OCI-LY3 (cell line): ENCODE results near the gene DCTN1.
A peak's percentile ranks its signal among the peaks of the same experiment; 100 is the strongest.

ENCODE experiments used
- H2AFZ ChIP-seq: fragments of 200-600, 300-600 bp; shearing (Covaris generic); 2 replicates; pipeline ENCODE4 v1.6.0; 2014; ENCODE audit warnings: antibody characterized with exemption, low read depth, low read length
- H3K27ac ChIP-seq: fragments of 200-600, 300-600 bp; sonication (generic); 2 replicates; pipeline ENCODE4 v1.5.1; 2014; ENCODE audit warnings: mild to moderate bottlenecking, low read length, moderate library complexity, mixed read lengths
- H3K27me3 ChIP-seq: fragments of 200-600, 300-600 bp; sonication (generic); 2 replicates; pipeline ENCODE4 v1.6.1; 2014; ENCODE audit warnings: low read depth, low read length, mixed read lengths
- H3K36me3 ChIP-seq: fragments of 200-600, 300-600 bp; sonication (generic); replicated peaks from 2 replicates; pipeline ENCODE3; 2014; ENCODE audit warnings: low read depth, low read length, mixed read lengths
- H3K4me1 ChIP-seq: fragments of 300-600, 200-600 bp; sonication (generic); 2 replicates; pipeline ENCODE4 v1.6.1; 2014; ENCODE audit warnings: low read length, mixed read lengths
- H3K4me2 ChIP-seq: fragments of 200-600, 300-600 bp; sonication (generic); 2 replicates; pipeline ENCODE4 v1.6.1; 2014; ENCODE audit warnings: low read length, mixed read lengths
- H3K4me3 ChIP-seq: fragments of 300-600, 200-600 bp; sonication (generic); 2 replicates; pipeline ENCODE4 v1.5.1; 2014; ENCODE audit warnings: antibody characterized with exemption, mild to moderate bottlenecking, low read length, moderate library complexity
- H3K79me2 ChIP-seq: fragments of 300-600, 200-600 bp; shearing (Covaris generic); 2 replicates; pipeline ENCODE4 v1.6.1; 2014; ENCODE audit warnings: mild to moderate bottlenecking, low read length, mixed read lengths
- H3K9ac ChIP-seq: fragments of 300-600, 200-600 bp; shearing (Covaris generic); 2 replicates; pipeline ENCODE4 v1.6.0; 2014; ENCODE audit warnings: mild to moderate bottlenecking, low read length, moderate library complexity
- H3K9me3 ChIP-seq: fragments of 200-600, 300-600 bp; shearing (Covaris generic); 2 replicates; pipeline ENCODE4 v1.6.1; 2014; ENCODE audit warnings: low read length, mixed read lengths; ENCODE audit not compliant: insufficient read depth
- H4K20me1 ChIP-seq: fragments of 200-600, 300-600 bp; sonication (generic); 2 replicates; pipeline ENCODE4 v1.6.1; 2016; ENCODE audit warnings: low read length, mixed read lengths; ENCODE audit not compliant: insufficient read depth
- EZH2phosphoT487 ChIP-seq: fragments of 200-600 bp; shearing (Covaris generic); IDR thresholded peaks from 2 replicates; pipeline ENCODE4 v1.6.1; 2018; ENCODE audit warnings: antibody characterized with exemption, mixed run types, low read depth
- TF ChIP-seq, protein P1 (sequence below): fragments of 200-600, 300-600 bp; sonication (generic); IDR thresholded peaks from 2 replicates; pipeline ENCODE4 v1.5.1; 2014; ENCODE audit warnings: antibody characterized with exemption, low read length, low read depth

The DCTN1 gene

DNA sequence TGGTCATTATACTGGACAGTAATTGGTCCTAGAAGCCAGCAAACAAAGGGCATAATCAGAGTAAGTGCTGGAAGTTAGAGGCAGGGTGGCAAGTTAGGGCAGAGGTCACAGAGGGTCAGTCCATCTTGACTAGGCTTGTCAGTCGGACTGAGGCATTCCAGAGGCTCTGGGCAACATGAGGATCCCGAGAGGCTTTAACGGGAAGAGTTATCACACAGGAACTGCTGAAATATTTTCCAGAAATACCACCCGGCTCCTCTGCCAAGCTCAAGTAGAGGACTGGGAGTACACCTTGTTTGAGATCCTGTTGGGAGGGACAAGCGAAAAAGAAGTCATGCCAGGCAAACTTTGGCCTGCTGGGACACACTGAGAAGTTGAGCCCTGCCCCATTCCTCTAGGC, 27.6 kb upstream of the DCTN1 start:
- Histone ChIP-seq H3K9ac (no peak overlapping the region), H2AFZ (no peak overlapping the region), H4K20me1 (no peaks in the 10 kb centered on the region), H3K27me3 (peaks cover 11% of the 10 kb centered on the region; the same call in 1 of the 2 replicates), H3K4me2 (no peak overlapping the region), H3K79me2 (no peaks in the 10 kb centered on the region), H3K27ac (no peak overlapping the region), H3K36me3 (no peaks in the 10 kb centered on the region), H3K9me3 (no peaks in the 10 kb centered on the region), H3K4me3 (no peak overlapping the region), H3K4me1 (peaks cover 8% of the 10 kb centered on the region)
- TF ChIP-seq EZH2phosphoT487, result no peak
- TF ChIP-seq, protein P1, sequence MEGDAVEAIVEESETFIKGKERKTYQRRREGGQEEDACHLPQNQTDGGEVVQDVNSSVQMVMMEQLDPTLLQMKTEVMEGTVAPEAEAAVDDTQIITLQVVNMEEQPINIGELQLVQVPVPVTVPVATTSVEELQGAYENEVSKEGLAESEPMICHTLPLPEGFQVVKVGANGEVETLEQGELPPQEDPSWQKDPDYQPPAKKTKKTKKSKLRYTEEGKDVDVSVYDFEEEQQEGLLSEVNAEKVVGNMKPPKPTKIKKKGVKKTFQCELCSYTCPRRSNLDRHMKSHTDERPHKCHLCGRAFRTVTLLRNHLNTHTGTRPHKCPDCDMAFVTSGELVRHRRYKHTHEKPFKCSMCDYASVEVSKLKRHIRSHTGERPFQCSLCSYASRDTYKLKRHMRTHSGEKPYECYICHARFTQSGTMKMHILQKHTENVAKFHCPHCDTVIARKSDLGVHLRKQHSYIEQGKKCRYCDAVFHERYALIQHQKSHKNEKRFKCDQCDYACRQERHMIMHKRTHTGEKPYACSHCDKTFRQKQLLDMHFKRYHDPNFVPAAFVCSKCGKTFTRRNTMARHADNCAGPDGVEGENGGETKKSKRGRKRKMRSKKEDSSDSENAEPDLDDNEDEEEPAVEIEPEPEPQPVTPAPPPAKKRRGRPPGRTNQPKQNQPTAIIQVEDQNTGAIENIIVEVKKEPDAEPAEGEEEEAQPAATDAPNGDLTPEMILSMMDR, result no peak

DNA sequence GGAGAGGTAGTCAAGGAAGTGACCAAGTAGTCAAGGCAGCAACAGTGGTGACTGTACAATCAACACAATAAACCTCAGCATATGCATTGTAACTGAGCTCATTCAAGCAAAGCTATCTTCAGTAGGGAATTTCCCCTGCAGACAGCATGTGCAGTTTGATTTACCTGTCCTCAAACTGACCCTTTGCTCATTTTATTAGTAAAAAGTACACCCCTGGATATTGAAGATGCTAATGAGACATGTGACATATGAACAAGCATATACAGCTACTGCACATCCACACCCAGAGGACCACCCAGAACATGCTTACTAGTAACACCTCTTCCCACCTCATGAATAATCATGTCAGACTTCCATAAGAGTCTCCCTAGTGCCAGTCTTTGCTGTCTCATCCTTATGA, 25.9 kb upstream of the DCTN1 start:
- Histone ChIP-seq H3K27me3 (peaks cover 11% of the 10 kb centered on the region; the same call in 1 of the 2 replicates), H4K20me1 (no peaks in the 10 kb centered on the region), H3K4me2 (no peak overlapping the region), H3K4me1 (peaks cover 8% of the 10 kb centered on the region), H3K9ac (no peak overlapping the region), H3K36me3 (no peaks in the 10 kb centered on the region), H3K4me3 (no peak overlapping the region), H3K27ac (no peak overlapping the region), H3K79me2 (no peaks in the 10 kb centered on the region), H2AFZ (no peak overlapping the region), H3K9me3 (no peaks in the 10 kb centered on the region)
- no peak for TF ChIP-seq EZH2phosphoT487
- TF ChIP-seq, protein P1, result no peak

DNA sequence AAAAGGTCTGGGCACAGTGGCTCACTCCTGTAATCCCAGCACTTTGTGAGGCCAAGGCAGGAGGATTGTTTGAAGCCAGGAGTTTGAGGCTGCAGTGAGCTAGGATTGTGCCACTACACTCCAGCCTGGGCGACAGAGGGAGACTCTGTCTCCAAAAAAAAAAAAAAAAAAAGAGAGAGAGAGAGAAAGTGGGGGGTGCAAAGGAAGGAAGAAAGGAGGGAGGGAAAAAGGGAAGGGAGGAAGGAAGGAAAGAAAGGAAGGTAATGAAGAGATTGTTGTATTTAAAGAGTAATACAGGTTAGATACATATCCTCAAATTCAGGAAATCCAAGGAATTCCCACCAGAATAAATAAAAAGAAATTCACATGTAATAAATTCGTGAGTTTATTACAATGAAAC, 21.8 kb upstream of the DCTN1 start:
- TF ChIP-seq, protein P1, result no peak
- TF ChIP-seq EZH2phosphoT487, result no peak
- H3K4me2 ChIP-seq, result no peak overlapping the region

DNA sequence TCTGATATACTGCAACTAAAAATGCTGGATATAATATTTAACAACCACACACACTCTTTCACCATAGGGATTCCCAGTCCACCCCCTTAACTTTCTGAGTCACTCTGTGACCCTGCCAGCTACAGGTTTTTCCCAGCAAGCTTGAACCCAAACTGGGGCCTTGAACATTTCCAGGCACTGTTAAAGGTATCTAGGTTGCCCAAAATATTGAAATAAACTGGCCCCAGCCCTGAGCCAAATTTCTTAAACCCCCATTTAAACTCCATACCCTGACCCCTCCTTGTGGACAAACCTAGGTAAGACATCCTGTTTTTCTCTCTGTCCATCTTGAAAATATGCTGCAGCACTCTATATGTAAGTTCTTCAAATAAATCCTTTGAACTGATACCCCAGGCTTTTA, 19.7 kb upstream of the DCTN1 start:
- Histone ChIP-seq H3K9me3 (no peaks in the 10 kb centered on the region), H3K4me2 (no peak overlapping the region), H3K79me2 (no peaks in the 10 kb centered on the region), H3K36me3 (no peaks in the 10 kb centered on the region), H3K27ac (no peak overlapping the region), H4K20me1 (no peaks in the 10 kb centered on the region), H2AFZ (peak overlapping the region; percentile 76), H3K4me1 (0 out of 2 replicates have a peak, but pooled peaks cover 3% of the 10 kb centered on the region), H3K4me3 (no peak overlapping the region), H3K27me3 (no peaks in the 10 kb centered on the region), H3K9ac (no peak overlapping the region)
- no peak for TF ChIP-seq EZH2phosphoT487
- TF ChIP-seq, protein P1, result peak; percentile 69

More for the DNA sequence above, 21.8 kb upstream of the DCTN1 start:
- no peaks in the 10 kb centered on the region for H3K27me3 ChIP-seq
- H3K9ac ChIP-seq, result no peak overlapping the region
- H3K4me1 ChIP-seq, result peaks cover 11% of the 10 kb centered on the region
- H3K9me3 ChIP-seq, result no peaks in the 10 kb centered on the region
- H2AFZ ChIP-seq, result no peak overlapping the region
- H4K20me1 ChIP-seq, result no peaks in the 10 kb centered on the region
- H3K4me3 ChIP-seq, result no peak overlapping the region
- no peak overlapping the region for H3K27ac ChIP-seq
- no peaks in the 10 kb centered on the region for H3K36me3 ChIP-seq
- H3K79me2 ChIP-seq, result no peaks in the 10 kb centered on the region
